ENCODE results near the gene C2orf78.
"Not testable (repeated sequence)": the region's sequence is repeated elsewhere in the genome, so short reads cannot be mapped to it uniquely, and the experiment has no call there.

Gene C2orf78

GRCh38 chr2:73779467-73780236 lies 4.3 kb upstream of the C2orf78 start, which contains the start of gene DUSP11:
Gene DUSP11 (minus strand): TSS chr2:73780103. CDS start chr2:73779974, 129 bp downstream.
- peak; percentile 99 for DNase-seq (ENCODE audit: low spot score)

GRCh38 chr2:73780237-73780582 lies 3.8 kb upstream of the C2orf78 start:
- no peak for DNase-seq (ENCODE audit: low spot score)

- not testable (repeated sequence) for DNase-seq (ENCODE audit: low spot score)
These were observed 581 bp upstream of the C2orf78 start for GRCh38 chr2:73783402-73783801.

GRCh38 chr2:73811878-73812277 lies 27.9 kb downstream of the C2orf78 start:
- DNase-seq (ENCODE audit: low spot score): no peak

GRCh38 chr2:73812635-73813034 lies 28.7 kb downstream of the C2orf78 start:
- no peak for DNase-seq (ENCODE audit: low spot score)

- no peak for DNase-seq (ENCODE audit: low spot score)
These were observed 34.3 kb downstream of the C2orf78 start for GRCh38 chr2:73818296-73818695.

GRCh38 chr2:73821227-73821626 lies 37.2 kb downstream of the C2orf78 start:
- DNase-seq (ENCODE audit: low spot score): no peak

- DNase-seq (ENCODE audit: low spot score): no peak
These were observed 37.7 kb downstream of the C2orf78 start for GRCh38 chr2:73821669-73822068.

GRCh38 chr2:73822276-73822675 lies 38.3 kb downstream of the C2orf78 start:
- no peak for DNase-seq (ENCODE audit: low spot score)

- DNase-seq (ENCODE audit: low spot score): no peak
These were observed 39.0 kb downstream of the C2orf78 start for GRCh38 chr2:73822991-73823390.

- DNase-seq (ENCODE audit: low spot score): no peak
These were observed 39.4 kb downstream of the C2orf78 start for GRCh38 chr2:73823416-73823815.

- DNase-seq (ENCODE audit: low spot score): peak; percentile 73
These were observed 40.0 kb downstream of the C2orf78 start for GRCh38 chr2:73823916-73824523.

GRCh38 chr2:73825408-73825807 lies 41.4 kb downstream of the C2orf78 start:
- DNase-seq (ENCODE audit: low spot score): no peak

- no peak for DNase-seq (ENCODE audit: low spot score)
These were observed 43.0 kb downstream of the C2orf78 start for GRCh38 chr2:73827018-73827417.

GRCh38 chr2:73827660-73828388 lies 43.8 kb downstream of the C2orf78 start:
- no peak for DNase-seq (ENCODE audit: low spot score)

GRCh38 chr2:73828389-73828817 lies 44.4 kb downstream of the C2orf78 start:
- DNase-seq (ENCODE audit: low spot score): no peak

GRCh38 chr2:73828818-73829570 lies 45.0 kb downstream of the C2orf78 start, which contains the start of gene STAMBP:
Gene STAMBP (plus strand): TSS chr2:73828961. CDS start chr2:73830857, 1,896 bp downstream.
- DNase-seq (ENCODE audit: low spot score): peak; percentile 96

- peak; percentile 81 for DNase-seq (ENCODE audit: low spot score)
These were observed 47.0 kb downstream of the C2orf78 start for GRCh38 chr2:73830871-73831401.

GRCh38 chr2:73832930-73833329 lies 48.9 kb downstream of the C2orf78 start:
- DNase-seq (ENCODE audit: low spot score): no peak

- no peak for DNase-seq (ENCODE audit: low spot score)
These were observed 52.4 kb downstream of the C2orf78 start for GRCh38 chr2:73836141-73836943.

Data from CD4-positive, alpha-beta T cell treated with Interleukin-2 at 100 ng/mL for 4 hours (primary cell).